A673 (cell line): ENCODE data around the gene CBLB. TPM values are rescaled to one million over a fixed set of nuclear protein-coding genes. Genes with fewer than 3 reads are reported as not detected.

Source experiments
- BruUV-seq: library from RNA; stranded (reverse); fragments of 400-500 nt; replicated peaks from 2 replicates; lab custom pipeline; 2021; lab: Mats Ljungman, UMichigan
- CTCF ChIA-PET: fragments of 300-600 bp; sonication (Branson Sonifier 250); formaldehyde crosslinking; loops from one replicate; lab custom pipeline; 2022; ENCODE audit warnings: antibody characterized with exemption; lab: Charles Lee
- POLR2A ChIA-PET: fragments of 300-600 bp; sonication (Branson Sonifier 250); formaldehyde crosslinking; loops from one replicate; lab custom pipeline; 2022; ENCODE audit warnings: antibody characterized with exemption; ENCODE audit not compliant: low non-redundant PET; lab: Charles Lee
- DNase-seq: peaks from one replicate; pipeline ENCODE4 v3.0.0-alpha.2; 2015; ENCODE audit warnings: low spot score
- H3K27ac ChIP-seq: fragments of 200-600 bp; sonication (generic); 2 replicates; pipeline ENCODE4 v1.5.1; 2016; ENCODE audit warnings: mixed run types, low read depth, mild to moderate bottlenecking, mixed read lengths, antibody characterized with exemption, low read length; ENCODE audit not compliant: poor library complexity, severe bottlenecking
- H3K27me3 ChIP-seq: fragments of 200-600 bp; sonication (generic); replicated peaks from 2 replicates; pipeline ENCODE4 v1.6.1; 2017; ENCODE audit warnings: mixed run types, low read depth, mild to moderate bottlenecking, mixed read lengths, antibody characterized with exemption, low read length; ENCODE audit not compliant: insufficient read depth, poor library complexity
- H3K36me3 ChIP-seq: fragments of 200-600 bp; sonication (generic); 2 replicates; pipeline ENCODE4 v1.6.1; 2016; ENCODE audit warnings: mixed run types, mild to moderate bottlenecking, mixed read lengths, antibody characterized with exemption, low read length; ENCODE audit not compliant: insufficient read depth, poor library complexity, severe bottlenecking
- H3K4me1 ChIP-seq: fragments of 200-600 bp; sonication (generic); 2 replicates; pipeline ENCODE4 v1.6.1; 2017; ENCODE audit warnings: mixed run types, mild to moderate bottlenecking, mixed read lengths, antibody characterized with exemption, low read length; ENCODE audit not compliant: insufficient read depth, poor library complexity, severe bottlenecking
- H3K4me3 ChIP-seq: fragments of 200-600 bp; sonication (generic); 2 replicates; pipeline ENCODE4 v1.5.1; 2016; ENCODE audit warnings: low read depth, mixed run types, mild to moderate bottlenecking, mixed read lengths, low read length; ENCODE audit not compliant: poor library complexity, severe bottlenecking
- H3K9me3 ChIP-seq: fragments of 200-600 bp; sonication (generic); 2 replicates; pipeline ENCODE4 v1.6.1; 2016; ENCODE audit warnings: mixed run types, low read depth, mild to moderate bottlenecking, mixed read lengths, antibody characterized with exemption, low read length; ENCODE audit not compliant: poor library complexity, severe bottlenecking
- EZH2 ChIP-seq: fragments of 200-600 bp; sonication (generic); IDR thresholded peaks from 2 replicates; pipeline ENCODE4 v1.6.1; 2017; ENCODE audit warnings: borderline replicate concordance, low read depth, mild to moderate bottlenecking, mixed read lengths, antibody characterized with exemption, low read length; ENCODE audit not compliant: poor library complexity, severe bottlenecking
- intact Hi-C: fragments of 100-400 bp; cut with micrococcal nuclease; formaldehyde crosslinking; loops from one replicate; pipeline ENCODE4 v1.10.0; 2022; ENCODE audit not compliant: unreplicated experiment
- total RNA-seq: library from RNA; stranded (reverse); gene quantifications from 2 replicates; pipeline ENCODE4 v1.2.3, GENCODE V29; 2021
- TF ChIP-seq, protein P1 (sequence below): fragments of 300-800, 200-600 bp; sonication (generic); conservative IDR thresholded peaks from 2 replicates; pipeline ENCODE4 v1.5.1; 2017; ENCODE audit warnings: low read depth, mild to moderate bottlenecking, antibody characterized with exemption, low read length, moderate library complexity, mixed read lengths

CBLB gene
- total RNA-seq, 1 experiment from 2014 or later: 23.3 TPM

DNA sequence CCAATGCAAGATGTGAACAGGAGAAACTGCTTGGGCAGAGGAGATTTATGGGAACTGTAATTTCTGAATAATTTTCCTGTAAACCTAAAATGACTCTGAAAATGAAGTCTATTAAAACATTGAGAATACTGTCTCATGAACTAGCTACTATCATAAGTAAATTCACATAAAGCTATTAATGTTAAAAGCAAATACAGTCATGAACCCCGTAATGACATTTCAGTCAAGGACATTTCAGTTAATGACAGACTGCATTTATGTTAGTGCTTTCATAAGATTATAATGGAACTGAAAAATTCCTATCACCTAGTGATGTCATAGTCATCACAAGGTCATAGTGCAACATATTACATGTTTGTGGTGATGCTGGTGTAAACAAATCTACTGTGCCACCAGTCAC lies 17.2 kb downstream of the CBLB start:
- Histone ChIP-seq H3K9me3 (no peaks in the 10 kb centered on the region), H3K4me3 (no peak overlapping the region), H3K27ac (no peak overlapping the region), H3K36me3 (peaks cover 11% of the 10 kb centered on the region), H3K4me1 (peaks cover 3% of the 10 kb centered on the region), H3K27me3 (no peaks in the 10 kb centered on the region)
- POLR2A ChIA-PET: no interaction called here
- BruUV-seq: no TSS peak
- intact Hi-C loops: no loop called here
- CTCF ChIA-PET: no interaction called here
- TF ChIP-seq, protein P1, sequence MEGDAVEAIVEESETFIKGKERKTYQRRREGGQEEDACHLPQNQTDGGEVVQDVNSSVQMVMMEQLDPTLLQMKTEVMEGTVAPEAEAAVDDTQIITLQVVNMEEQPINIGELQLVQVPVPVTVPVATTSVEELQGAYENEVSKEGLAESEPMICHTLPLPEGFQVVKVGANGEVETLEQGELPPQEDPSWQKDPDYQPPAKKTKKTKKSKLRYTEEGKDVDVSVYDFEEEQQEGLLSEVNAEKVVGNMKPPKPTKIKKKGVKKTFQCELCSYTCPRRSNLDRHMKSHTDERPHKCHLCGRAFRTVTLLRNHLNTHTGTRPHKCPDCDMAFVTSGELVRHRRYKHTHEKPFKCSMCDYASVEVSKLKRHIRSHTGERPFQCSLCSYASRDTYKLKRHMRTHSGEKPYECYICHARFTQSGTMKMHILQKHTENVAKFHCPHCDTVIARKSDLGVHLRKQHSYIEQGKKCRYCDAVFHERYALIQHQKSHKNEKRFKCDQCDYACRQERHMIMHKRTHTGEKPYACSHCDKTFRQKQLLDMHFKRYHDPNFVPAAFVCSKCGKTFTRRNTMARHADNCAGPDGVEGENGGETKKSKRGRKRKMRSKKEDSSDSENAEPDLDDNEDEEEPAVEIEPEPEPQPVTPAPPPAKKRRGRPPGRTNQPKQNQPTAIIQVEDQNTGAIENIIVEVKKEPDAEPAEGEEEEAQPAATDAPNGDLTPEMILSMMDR: no peak
- TF ChIP-seq EZH2: no peak
- DNase-seq: no peak

DNA sequence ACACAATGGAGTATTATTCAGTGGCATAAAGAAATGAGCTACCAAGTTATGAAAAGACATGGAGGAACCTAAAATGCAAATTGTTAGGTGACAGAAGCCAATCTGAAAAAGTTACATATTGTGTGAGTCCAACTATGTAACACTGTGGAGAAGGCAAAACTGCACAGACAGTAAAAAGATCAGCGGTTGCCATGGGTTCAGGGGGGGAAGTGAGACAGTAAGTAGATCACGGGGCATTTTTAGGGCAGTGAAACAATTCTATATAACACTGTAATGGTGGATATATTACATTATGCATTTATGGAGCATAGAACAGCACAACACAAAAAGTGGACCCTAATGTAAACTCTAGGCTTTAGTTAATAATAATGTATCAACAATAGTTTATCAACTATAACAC lies 17.6 kb downstream of the CBLB start:
- no peak for TF ChIP-seq EZH2
- POLR2A ChIA-PET: no interaction called here
- BruUV-seq: no TSS peak

DNA sequence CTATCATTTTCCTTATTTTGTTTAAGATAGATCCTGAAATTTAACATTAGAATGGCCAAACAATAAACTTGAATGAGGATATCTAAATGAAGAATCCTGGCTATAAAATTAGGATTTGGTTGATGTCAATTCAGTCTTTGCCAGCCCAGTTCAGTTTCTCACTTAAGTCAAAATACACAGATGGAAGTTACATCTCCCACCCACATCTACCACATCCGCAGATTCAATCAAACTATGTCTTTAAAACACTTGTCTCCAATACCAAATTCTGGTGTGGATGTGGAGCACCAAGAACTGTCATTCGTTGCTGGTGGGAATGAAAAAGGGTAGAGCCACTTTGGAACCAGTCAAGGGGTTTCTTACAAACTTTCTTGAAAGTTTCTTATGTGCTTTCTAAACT lies 18.2 kb downstream of the CBLB start:
- Histone ChIP-seq H3K27me3 (no peaks in the 10 kb centered on the region), H3K4me3 (no peak overlapping the region), H3K36me3 (peaks cover 11% of the 10 kb centered on the region), H3K9me3 (no peaks in the 10 kb centered on the region), H3K4me1 (peaks cover 12% of the 10 kb centered on the region), H3K27ac (no peak overlapping the region)
- no TSS peak for BruUV-seq
- POLR2A ChIA-PET: no interaction called here
- intact Hi-C loops: no loop called here
- CTCF ChIA-PET: no interaction called here
- TF ChIP-seq, protein P1: no peak
- no peak for TF ChIP-seq EZH2
- DNase-seq: no peak

More for the DNA sequence above, 17.6 kb downstream of the CBLB start:
- no peaks in the 10 kb centered on the region for H3K27me3 ChIP-seq
- intact Hi-C loops: no loop called here
- no peaks in the 10 kb centered on the region for H3K9me3 ChIP-seq
- H3K4me3 ChIP-seq: no peak overlapping the region
- no peak overlapping the region for H3K27ac ChIP-seq
- CTCF ChIA-PET: no interaction called here
- H3K4me1 ChIP-seq: peaks cover 7% of the 10 kb centered on the region
- DNase-seq: no peak
- peaks cover 11% of the 10 kb centered on the region for H3K36me3 ChIP-seq

DNA sequence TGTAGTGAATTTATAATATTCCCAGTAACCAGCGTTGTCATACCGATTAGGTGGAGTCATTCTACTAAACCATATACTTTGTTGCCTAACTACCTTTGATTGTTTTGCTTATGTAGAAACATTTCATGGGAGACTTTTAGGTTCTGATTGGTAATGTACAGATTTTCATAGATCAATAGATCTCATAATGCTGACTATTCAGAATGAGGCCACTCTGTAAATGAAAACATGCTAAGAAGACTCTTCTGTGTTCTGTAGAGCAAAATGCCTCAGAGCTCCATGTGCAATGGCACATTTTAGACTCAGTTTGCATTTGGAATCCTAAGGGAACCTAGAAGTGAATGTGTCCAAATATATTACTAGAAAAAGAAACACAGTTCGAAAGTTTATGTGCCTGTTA lies 20.0 kb downstream of the CBLB start:
- Histone ChIP-seq H3K27ac (no peak overlapping the region), H3K27me3 (no peaks in the 10 kb centered on the region), H3K36me3 (peaks cover 7% of the 10 kb centered on the region), H3K9me3 (no peaks in the 10 kb centered on the region), H3K4me1 (peaks cover 24% of the 10 kb centered on the region), H3K4me3 (no peak overlapping the region)
- no TSS peak for BruUV-seq
- POLR2A ChIA-PET: no interaction called here
- intact Hi-C loops: no loop called here
- no peak for DNase-seq
- TF ChIP-seq, protein P1: no peak
- no peak for TF ChIP-seq EZH2
- CTCF ChIA-PET: no interaction called here
